ENCODE measurements around the gene MVP.
A peak's percentile ranks its signal among the peaks of the same experiment; 100 is the strongest.
"Not testable (repeated sequence)": the region's sequence is repeated elsewhere in the genome, so short reads cannot be mapped to it uniquely, and the experiment has no call there.

Gene MVP

DNA sequence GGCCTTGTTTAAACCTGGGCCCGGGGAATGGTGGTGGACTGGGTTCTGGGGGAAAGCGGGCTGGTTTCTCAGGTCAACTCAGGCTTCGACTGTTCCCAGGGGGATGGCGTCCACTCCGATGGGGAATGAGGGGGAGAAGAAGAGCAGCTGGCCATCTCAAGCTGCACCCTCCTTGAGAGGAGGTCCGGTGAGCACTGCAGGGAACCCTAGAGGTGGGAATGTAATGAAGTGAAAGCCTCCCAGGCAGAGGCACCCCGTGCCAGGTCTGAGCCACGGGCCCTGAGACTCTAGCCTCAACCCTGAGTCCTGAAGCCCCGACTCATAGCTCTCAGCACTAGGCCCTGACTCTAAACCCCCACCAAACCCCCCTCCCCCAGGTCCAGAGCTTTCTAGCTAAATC, 43.9 kb downstream of the MVP start:
- H3K36me3 ChIP-seq = peaks cover 23% of the 10 kb centered on the region
- H3K4me3 ChIP-seq = no peak overlapping the region
- peak overlapping the region; percentile 94; the same call in 1 of the 2 replicates for H3K4me2 ChIP-seq
- peaks cover 17% of the 10 kb centered on the region; the same call in 1 of the 2 replicates for H4K20me1 ChIP-seq
- H3K9me3 ChIP-seq = no peaks in the 10 kb centered on the region
- H3K9ac ChIP-seq = no peak overlapping the region
- no peaks in the 10 kb centered on the region for H3K27me3 ChIP-seq
- H3K4me1 ChIP-seq = peaks cover 21% of the 10 kb centered on the region
- TF ChIP-seq Cebpa-rat (IDR thresholded peaks at IDR 0.05) = no peak
- H3K27ac ChIP-seq = no peak overlapping the region

DNA sequence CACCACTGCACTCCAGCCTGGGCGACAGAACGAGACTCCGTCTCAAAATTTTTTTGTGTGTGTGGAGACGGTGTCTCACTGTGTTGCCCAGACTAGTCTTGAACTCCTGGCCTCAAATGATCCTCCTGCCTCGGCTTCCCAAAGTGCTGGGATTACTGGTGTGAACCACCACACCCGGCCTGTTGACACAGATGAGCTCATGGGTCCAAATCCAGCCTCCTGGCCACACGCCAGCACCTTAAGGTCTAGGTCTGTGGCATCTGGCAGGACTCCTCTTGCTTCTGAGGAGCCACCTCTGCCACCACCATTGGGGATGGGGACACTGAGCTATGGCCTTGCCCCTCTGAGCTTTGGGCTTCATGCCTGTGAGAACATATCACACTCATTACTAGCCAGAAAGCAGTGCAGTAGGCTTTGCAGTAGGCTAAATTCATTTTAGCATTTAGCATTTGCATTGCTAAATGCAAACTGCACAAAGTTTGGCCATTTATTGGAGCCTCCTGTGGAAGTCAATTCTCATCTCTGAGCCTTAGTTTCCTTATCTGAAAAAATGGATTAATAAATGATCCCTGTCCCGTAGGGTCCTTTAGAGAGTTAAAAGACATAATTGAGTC, 48.2 kb downstream of the MVP start:
- no peaks in the 10 kb centered on the region for H4K20me1 ChIP-seq
- H3K36me3 ChIP-seq = no peaks in the 10 kb centered on the region
- no peaks in the 10 kb centered on the region for H3K9me3 ChIP-seq
- no peak overlapping the region for H3K4me3 ChIP-seq
- TF ChIP-seq Cebpa-rat (IDR thresholded peaks at IDR 0.05) = no peak
- H3K9ac ChIP-seq = no peak overlapping the region
- H3K27me3 ChIP-seq = no peaks in the 10 kb centered on the region
- H3K27ac ChIP-seq = no peak overlapping the region
- no peak overlapping the region for H3K4me2 ChIP-seq
- H3K4me1 ChIP-seq = peaks cover 4% of the 10 kb centered on the region

DNA sequence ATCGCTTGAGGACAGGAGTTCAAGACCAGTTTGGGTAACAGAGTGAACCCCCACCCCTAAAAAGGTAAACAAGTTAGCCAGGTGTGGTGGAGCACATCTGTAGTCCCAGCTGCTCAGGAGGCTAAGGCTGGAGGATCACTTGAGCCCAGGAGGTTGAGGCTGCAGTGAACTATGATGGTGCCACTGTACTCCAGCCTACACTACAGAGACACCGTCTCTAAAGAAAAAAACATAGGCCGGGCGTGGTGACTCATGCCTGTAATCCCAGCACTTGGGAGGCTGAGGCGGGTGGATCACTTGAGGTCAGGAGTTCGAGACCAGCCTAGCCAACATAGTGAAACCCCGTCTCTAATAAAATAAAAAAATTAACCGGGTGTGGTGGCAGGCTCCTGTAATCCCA, 48.8 kb downstream of the MVP start:
- H3K27me3 ChIP-seq, H3K9me3 ChIP-seq, H3K4me3 ChIP-seq, H4K20me1 ChIP-seq, H3K36me3 ChIP-seq, H3K9ac ChIP-seq, H3K27ac ChIP-seq, H3K4me1 ChIP-seq, H3K4me2 ChIP-seq: not testable (repeated sequence)

DNA sequence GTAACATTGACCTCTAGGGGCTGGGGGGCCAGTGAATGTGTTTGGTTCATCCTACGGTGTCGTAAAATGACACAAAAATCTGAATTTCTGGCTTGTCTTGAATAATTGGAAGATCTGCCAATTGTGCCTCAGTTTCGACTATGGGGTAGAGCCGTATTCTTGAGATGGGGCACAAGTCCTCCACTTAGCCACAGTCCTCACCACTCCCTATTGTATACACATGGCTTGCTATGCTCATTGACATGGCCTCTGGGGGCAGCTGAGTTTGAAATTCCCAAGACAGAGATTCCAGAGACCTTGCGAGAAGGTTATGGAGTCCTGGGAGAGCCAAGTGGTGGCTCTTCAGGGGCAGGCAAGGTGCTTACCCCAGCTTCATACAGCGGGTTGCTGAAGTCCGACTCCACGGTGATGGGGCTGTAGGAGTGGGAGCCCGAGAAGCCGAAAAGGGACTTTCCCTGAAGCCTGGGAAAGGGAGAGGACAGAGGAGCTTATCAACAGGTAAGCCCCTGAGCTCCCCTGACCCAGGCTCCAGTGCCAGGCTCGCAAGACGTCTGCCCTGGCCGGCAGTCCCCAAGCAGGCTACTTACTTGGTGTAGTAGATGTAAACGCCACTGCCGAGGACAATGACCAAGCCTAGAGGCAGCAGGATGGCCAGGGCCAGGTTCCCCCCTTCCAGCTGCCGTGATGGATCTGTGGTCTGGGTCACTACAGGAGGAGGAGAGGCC, 51.7 kb downstream of the MVP start:
- no peak overlapping the region for H3K4me3 ChIP-seq
- H3K36me3 ChIP-seq = no peaks in the 10 kb centered on the region
- H4K20me1 ChIP-seq = no peaks in the 10 kb centered on the region
- no peaks in the 10 kb centered on the region for H3K9me3 ChIP-seq
- H3K4me1 ChIP-seq = no peaks in the 10 kb centered on the region
- no peak overlapping the region for H3K9ac ChIP-seq
- H3K4me2 ChIP-seq = no peak overlapping the region
- no peak overlapping the region for H3K27ac ChIP-seq
- no peak for TF ChIP-seq Cebpa-rat (IDR thresholded peaks at IDR 0.05)
- H3K27me3 ChIP-seq = peaks cover 22% of the 10 kb centered on the region

DNA sequence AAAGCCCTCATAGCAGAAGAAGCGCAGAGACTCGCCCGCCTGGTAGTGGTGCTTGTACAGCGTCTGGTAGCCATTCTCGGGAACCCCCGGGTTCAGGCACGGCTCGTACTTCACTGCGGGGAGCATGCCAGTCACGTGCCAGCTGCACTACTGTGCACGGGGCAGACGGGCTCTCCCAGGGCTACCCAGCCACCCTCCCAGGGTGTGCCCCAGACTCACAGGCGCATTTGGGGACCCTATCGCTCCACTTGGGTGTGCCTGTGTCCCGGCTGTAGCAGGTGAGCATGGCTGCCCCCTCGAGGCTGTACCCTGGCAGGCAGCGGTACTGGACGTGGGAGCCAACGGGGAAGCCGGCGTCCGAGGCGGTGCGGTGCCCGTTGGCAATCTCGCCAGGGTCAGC, 53.1 kb downstream of the MVP start:
- H3K4me1 ChIP-seq = no peaks in the 10 kb centered on the region

DNA sequence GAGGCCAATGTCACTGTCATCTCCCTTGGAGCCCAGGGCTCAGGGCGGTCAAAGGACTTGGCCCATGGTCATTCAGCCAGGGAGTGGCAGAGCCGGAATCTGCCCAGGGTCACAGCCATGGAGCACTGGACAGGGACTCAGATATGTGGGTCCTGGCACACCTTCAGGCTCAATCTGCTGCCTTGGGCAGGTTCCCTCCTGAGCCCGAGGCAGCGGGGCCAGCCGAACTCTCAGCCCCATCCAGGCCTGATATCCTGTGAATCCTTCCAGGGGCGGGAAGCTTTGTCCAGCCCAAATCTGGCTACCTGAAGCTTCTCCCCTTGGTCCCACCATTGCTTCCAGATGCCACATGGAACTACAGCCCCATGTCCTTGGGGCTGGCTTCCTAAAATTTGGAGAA, 54.9 kb downstream of the MVP start:
- Histone ChIP-seq H3K36me3 (no peaks in the 10 kb centered on the region), H3K9ac (no peak overlapping the region), H3K27ac (no peak overlapping the region), H3K9me3 (no peaks in the 10 kb centered on the region), H3K4me2 (no peak overlapping the region), H3K4me1 (no peaks in the 10 kb centered on the region), H4K20me1 (no peaks in the 10 kb centered on the region), H3K4me3 (no peak overlapping the region), H3K27me3 (peaks cover 34% of the 10 kb centered on the region)
- TF ChIP-seq Cebpa-rat (IDR thresholded peaks at IDR 0.05) = no peak

More for the DNA sequence above, 53.1 kb downstream of the MVP start:
- no peaks in the 10 kb centered on the region for H4K20me1 ChIP-seq
- H3K4me2 ChIP-seq = no peak overlapping the region
- no peak for TF ChIP-seq Cebpa-rat (IDR thresholded peaks at IDR 0.05)
- no peak overlapping the region for H3K9ac ChIP-seq
- H3K4me3 ChIP-seq = no peak overlapping the region
- H3K9me3 ChIP-seq = no peaks in the 10 kb centered on the region
- no peaks in the 10 kb centered on the region for H3K36me3 ChIP-seq
- H3K27ac ChIP-seq = no peak overlapping the region
- H3K27me3 ChIP-seq = peaks cover 34% of the 10 kb centered on the region

DNA sequence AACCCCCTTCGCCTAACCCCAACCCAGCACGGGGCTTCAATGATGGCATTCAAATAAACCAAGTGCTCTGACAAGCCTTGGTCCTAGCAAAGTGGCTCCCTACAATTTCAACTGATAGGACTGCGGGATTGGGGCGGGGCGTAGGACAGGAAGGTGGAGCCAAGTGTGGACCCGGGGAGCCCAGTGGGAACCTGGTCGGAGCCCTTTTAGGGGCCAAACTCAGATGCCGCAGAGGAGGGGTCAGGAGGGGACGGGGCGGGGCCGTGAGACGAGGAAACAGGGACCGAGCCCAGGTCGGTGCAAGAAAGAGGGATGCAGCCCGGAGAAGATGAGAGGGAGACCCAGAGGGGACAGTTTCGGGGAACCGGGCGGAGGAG, 55.9 kb downstream of the MVP start:
- no peaks in the 10 kb centered on the region for H3K36me3 ChIP-seq
- TF ChIP-seq Cebpa-rat (IDR thresholded peaks at IDR 0.05) = no peak
- H3K9me3 ChIP-seq = no peaks in the 10 kb centered on the region
- H3K9ac ChIP-seq = no peak overlapping the region
- H4K20me1 ChIP-seq = no peaks in the 10 kb centered on the region
- H3K4me2 ChIP-seq = no peak overlapping the region
- no peaks in the 10 kb centered on the region for H3K4me1 ChIP-seq
- H3K27me3 ChIP-seq = peaks cover 34% of the 10 kb centered on the region
- H3K4me3 ChIP-seq = no peak overlapping the region
- H3K27ac ChIP-seq = no peak overlapping the region

DNA sequence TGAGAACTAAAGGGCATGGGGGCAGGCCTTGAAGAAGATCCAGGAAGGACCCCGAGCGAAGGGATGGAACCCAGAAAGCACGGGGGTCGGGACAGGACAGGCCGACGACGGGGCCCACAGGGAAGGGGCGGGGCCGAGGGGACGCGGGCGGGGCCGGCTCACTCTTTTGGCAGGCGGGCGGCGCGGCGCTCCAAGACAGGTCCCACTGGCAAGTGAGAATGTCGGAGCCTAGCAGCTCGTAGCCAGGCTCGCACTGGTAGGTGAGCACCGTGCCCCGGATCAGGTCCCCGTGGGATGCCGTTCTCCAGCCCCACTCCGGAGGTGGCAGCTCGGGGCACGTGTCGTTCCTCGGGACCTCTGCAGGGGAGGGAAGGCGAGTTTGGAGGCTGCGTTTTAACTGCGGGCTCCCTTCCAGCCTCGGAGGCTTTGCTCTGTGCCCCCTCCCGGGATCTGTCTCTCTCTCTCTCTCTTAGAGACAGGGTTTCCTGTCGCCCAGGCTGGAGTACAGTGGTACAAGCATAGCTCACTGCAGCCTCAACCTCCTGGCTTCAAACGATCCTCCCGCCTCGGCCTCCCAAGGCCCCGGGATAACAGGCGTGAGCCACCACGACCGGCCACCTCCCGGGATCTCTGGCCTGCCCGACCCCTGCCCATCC, 56.5 kb downstream of the MVP start:
- Histone ChIP-seq H3K4me3 (no peak overlapping the region), H3K9me3 (no peaks in the 10 kb centered on the region), H3K27me3 (peaks cover 34% of the 10 kb centered on the region), H3K4me2 (no peak overlapping the region), H3K4me1 (no peaks in the 10 kb centered on the region), H3K9ac (no peak overlapping the region), H3K36me3 (no peaks in the 10 kb centered on the region), H4K20me1 (no peaks in the 10 kb centered on the region), H3K27ac (no peak overlapping the region)
- no peak for TF ChIP-seq Cebpa-rat (IDR thresholded peaks at IDR 0.05)

DNA sequence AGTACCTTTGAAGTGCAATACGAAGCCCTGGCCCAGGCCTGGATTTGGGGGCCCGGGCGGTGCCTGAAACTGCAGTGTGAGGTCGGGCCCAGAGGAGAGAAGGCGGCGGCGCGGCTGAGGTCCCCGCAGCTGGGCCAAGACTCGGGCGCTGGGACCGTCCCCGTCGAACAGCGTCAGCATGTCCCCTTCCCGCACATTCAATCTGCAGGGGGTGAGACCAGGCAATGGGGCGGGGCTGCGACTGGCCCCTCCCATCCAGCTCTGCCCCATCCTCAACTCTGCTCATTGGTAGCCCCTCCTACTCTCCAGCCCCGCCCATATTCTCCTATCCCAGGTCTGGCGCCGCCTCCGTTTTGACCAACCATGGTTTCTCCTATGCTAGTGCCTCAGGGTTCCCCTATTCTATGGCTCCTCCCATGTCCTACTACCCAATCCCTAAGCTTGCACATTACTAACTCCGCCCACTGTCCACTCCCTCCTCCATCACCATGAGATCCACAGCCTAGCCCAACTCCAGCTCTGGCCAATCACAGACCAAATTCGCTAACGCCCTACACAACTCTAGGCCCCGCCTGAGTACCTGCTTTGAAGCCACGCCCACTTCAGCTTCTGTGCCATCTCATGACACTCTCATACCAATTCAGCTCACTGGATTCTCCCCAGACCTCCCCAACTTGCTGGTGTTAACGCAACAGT, 57.2 kb downstream of the MVP start:
- Histone ChIP-seq H3K27ac (no peak overlapping the region), H3K4me1 (no peaks in the 10 kb centered on the region), H3K4me2 (no peak overlapping the region), H3K36me3 (no peaks in the 10 kb centered on the region), H3K9ac (no peak overlapping the region), H3K27me3 (peaks cover 34% of the 10 kb centered on the region), H3K9me3 (no peaks in the 10 kb centered on the region), H4K20me1 (no peaks in the 10 kb centered on the region), H3K4me3 (no peak overlapping the region)
- no peak for TF ChIP-seq Cebpa-rat (IDR thresholded peaks at IDR 0.05)

DNA sequence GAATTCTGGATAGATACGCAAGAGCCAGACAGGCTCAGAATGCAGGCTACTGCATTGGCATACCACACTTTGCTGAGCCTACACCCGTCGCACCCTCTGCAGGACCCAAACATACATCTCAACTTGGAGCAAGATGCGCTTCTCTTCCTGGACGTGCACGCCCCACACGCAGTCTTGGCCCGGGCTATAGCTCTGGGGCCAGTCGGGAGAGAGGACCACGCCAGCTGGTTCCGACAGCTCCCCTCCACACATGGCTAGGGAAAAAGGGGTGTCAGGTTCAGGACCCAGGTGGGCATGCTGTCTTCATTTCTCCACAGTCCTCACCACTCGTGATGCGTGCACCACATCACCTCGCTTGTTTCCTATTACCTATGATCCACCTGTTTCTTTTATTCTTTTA, 57.9 kb downstream of the MVP start:
- no peak overlapping the region for H3K4me2 ChIP-seq

More for the DNA sequence above, 57.9 kb downstream of the MVP start:
- Histone ChIP-seq H3K36me3 (no peaks in the 10 kb centered on the region), H4K20me1 (no peaks in the 10 kb centered on the region), H3K27ac (no peak overlapping the region), H3K4me3 (no peak overlapping the region), H3K9ac (no peak overlapping the region), H3K27me3 (peaks cover 34% of the 10 kb centered on the region), H3K9me3 (no peaks in the 10 kb centered on the region), H3K4me1 (no peaks in the 10 kb centered on the region)
- TF ChIP-seq Cebpa-rat (IDR thresholded peaks at IDR 0.05) = no peak

Measured in BLaER1 (cell line).